Upper lobe of left lung (tissue), 4 donors: Measurements from ENCODE around the gene MORF4L1.
A peak's percentile ranks its signal among the peaks of the same experiment; 100 is the strongest.

Source experiments
- EP300 ChIP-seq, 4 donors: sonication (generic); formaldehyde crosslinking; IDR thresholded peaks; one replicate each; pipeline ENCODE4 v1.5.1; 2017; ENCODE audit warnings: antibody characterized with exemption in 4 of 4, control low read depth in 2 of 4
- POLR2A ChIP-seq, 4 donors: fragments of 450-650 bp; IDR thresholded peaks; one replicate each; pipeline ENCODE4 v1.5.1; 2016 to 2017; ENCODE audit warnings: antibody characterized with exemption in 4 of 4, mild to moderate bottlenecking in 2 of 4
- TF ChIP-seq, protein P1 (sequence below), 6 experiments: fragments of 450-650 bp in 4 of 6; fragments of 200-600 bp in 2 of 6; sonication (generic) in 2 of 6; IDR thresholded peaks; one replicate each; pipeline ENCODE4 v1.5.1; 2016 to 2019; ENCODE audit warnings: antibody characterized with exemption in 6 of 6

DNA sequence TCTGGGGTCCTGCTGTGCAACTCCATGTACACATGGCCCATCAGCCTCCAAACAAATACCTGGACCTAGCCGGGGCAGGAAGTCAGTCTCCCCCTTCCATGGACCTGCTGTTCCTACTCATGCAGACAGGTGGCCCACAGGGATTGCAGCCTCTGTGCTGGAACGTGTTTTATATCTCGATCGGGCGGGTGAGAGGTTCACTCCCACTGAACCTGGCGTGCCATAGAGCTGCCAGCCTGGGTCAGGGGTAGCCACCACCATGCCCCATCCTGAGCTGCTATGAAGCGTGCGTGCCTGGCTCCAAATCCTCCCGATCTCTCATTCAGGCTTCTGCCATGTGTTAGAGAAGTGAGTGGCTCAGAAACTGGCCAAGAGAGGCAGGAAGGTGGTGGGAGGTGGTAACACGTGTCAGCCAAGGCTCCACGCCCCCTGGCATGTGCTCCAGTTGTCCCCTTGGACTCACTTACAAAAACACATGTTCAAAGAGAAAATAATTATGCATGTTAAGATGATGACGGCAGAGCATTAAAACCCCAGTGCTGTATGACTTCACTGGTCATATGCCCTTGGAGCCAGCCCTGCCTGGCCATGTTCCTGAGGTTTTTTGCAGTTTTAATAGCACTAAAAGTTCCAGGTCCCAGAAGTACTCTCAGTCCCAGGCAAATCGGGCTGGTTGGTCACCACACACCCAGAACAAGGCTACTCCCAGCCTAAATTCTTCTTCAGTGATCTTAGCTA, 41.5 kb downstream of the MORF4L1 start:
- TF ChIP-seq, protein P1, sequence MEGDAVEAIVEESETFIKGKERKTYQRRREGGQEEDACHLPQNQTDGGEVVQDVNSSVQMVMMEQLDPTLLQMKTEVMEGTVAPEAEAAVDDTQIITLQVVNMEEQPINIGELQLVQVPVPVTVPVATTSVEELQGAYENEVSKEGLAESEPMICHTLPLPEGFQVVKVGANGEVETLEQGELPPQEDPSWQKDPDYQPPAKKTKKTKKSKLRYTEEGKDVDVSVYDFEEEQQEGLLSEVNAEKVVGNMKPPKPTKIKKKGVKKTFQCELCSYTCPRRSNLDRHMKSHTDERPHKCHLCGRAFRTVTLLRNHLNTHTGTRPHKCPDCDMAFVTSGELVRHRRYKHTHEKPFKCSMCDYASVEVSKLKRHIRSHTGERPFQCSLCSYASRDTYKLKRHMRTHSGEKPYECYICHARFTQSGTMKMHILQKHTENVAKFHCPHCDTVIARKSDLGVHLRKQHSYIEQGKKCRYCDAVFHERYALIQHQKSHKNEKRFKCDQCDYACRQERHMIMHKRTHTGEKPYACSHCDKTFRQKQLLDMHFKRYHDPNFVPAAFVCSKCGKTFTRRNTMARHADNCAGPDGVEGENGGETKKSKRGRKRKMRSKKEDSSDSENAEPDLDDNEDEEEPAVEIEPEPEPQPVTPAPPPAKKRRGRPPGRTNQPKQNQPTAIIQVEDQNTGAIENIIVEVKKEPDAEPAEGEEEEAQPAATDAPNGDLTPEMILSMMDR (IDR thresholded peaks at IDR 0.05) = peak in 5 of 6 experiments; percentile 12 to 71 (median 53)
- TF ChIP-seq EP300 (IDR thresholded peaks at IDR 0.05) (no peak), POLR2A (IDR thresholded peaks at IDR 0.05) (no peak)
